ENCODE data around the gene LCAT. TPM values are rescaled to one million over a fixed set of nuclear protein-coding genes. Genes with fewer than 3 reads are reported as not detected.

Gene LCAT
- total and polyA plus RNA-seq, 9 of the 15 experiments (the other 6 are each of a cell fraction or from before 2014, with no cell fraction given), result 0.46 to 21.0 (median 5.0) TPM

DNA sequence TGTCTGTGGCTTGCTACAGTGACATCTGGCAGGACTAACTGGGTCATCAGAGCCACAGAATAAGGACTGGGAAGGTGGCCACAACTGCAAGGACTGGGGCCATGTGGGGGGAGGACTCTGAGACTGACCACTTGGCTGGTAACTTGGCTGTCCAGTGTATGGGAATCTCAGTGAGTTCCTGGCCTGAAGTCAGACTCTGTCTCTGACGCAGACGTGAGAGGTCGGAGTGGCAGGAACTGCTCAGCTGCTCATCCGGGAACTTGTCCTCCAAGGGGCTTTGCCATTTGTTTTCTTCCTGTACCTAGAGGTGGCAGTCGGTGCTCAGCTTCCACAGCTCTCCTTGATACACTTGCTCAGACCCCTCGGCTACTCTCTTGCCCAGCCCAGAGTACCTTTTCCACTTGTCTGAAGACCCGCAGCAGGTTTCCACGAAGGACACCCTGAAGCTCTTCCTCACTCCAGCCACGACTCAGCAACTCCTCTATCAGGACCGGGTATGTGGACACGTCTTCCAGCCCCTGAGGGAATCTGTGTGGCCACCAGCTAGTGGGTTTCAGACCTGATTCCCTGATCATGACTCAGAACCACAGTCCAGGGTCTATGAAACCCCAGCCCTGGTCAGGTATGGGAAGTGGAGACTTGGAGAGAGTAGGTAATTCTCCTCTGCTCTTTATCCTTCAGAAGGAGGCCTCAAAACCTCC lies 43.7 kb upstream of the LCAT start (continued):
- TF ChIP-seq, protein P1, sequence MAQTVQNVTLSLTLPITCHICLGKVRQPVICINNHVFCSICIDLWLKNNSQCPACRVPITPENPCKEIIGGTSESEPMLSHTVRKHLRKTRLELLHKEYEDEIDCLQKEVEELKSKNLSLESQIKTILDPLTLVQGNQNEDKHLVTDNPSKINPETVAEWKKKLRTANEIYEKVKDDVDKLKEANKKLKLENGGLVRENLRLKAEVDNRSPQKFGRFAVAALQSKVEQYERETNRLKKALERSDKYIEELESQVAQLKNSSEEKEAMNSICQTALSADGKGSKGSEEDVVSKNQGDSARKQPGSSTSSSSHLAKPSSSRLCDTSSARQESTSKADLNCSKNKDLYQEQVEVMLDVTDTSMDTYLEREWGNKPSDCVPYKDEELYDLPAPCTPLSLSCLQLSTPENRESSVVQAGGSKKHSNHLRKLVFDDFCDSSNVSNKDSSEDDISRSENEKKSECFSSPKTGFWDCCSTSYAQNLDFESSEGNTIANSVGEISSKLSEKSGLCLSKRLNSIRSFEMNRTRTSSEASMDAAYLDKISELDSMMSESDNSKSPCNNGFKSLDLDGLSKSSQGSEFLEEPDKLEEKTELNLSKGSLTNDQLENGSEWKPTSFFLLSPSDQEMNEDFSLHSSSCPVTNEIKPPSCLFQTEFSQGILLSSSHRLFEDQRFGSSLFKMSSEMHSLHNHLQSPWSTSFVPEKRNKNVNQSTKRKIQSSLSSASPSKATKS (CRISPR knock-in tag; IDR thresholded peaks at IDR 0.05), result no peak

DNA sequence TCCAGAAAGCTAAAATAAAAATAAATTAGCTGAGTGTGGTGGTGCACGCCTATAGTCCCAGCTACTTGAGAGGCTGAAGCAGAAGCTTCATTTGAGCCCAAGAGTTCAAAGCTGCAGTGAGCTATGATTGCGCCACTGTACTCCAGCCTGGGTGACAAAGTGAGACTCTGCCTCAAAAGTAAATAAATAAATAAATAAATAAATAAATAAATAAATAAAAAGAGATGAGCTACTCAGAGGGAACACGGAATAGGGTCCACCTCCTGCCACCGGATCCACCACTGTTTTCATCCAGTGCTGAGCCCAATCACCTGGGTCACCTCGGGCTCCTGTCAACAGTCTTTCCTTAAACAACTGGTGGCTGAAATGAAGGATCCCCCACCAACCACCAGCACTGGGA lies 43.0 kb upstream of the LCAT start:
- ChIA-PET POLR2A (interaction anchor here (0.7 to 1.5 kb wide), 2 partner anchors 35 to 44 kb away, joined by 3 to 5 read pairs; partner anchors contain the start of genes DDX28 and DUS2), CTCF (ENCODE audit: low intra/inter-chr PET ratio) (no interaction called here)
- FAIRE-seq (no peak), ATAC-seq (no peak), DNase-seq (ENCODE audit: extremely low read depth in 1 of 4, low spot score in 3 of 4) (no peak)
- H3K9ac ChIP-seq (ENCODE audit: insufficient read depth in 1 of 2, low read depth in 2 of 2, low read length in 2 of 2), result no peak overlapping the region; a peak in 1 of 4 replicates
- H3K9me1 ChIP-seq (ENCODE audit: control insufficient read depth, insufficient read depth, low read length), result no peaks in the 10 kb centered on the region
- H3K27me3 ChIP-seq (ENCODE audit: control insufficient read depth in 2 of 2, insufficient read depth in 2 of 2, low read length in 2 of 2), result no peaks in the 10 kb centered on the region
- H3K4me1 ChIP-seq (replicated peaks in 1 of 2; ENCODE audit: control insufficient read depth in 2 of 2, insufficient read depth in 2 of 2, low read length in 2 of 2), result peaks cover 19 to 20% of the 10 kb centered on the region in 2 experiments
- H3K27ac ChIP-seq (ENCODE audit: extremely low read depth, low read depth, low read length), result no peak overlapping the region
- H3K4me3 ChIP-seq, result no peak overlapping the region
- H2AFZ ChIP-seq (ENCODE audit: low read depth, low read length), result peak overlapping the region; percentile 79
- 59% methylated on average over 5 of the region's 5 CpGs for WGBS (ENCODE audit: insufficient coverage, low coverage, missing lambda C conversion rate)
- H3K9me3 ChIP-seq (replicated peaks; ENCODE audit: control insufficient read depth, insufficient read depth, low read depth, low read length), result no peaks in the 10 kb centered on the region
- no peaks in the 10 kb centered on the region for H3K79me2 ChIP-seq (ENCODE audit: control insufficient read depth, insufficient read depth, low read length)
- H3K36me3 ChIP-seq (ENCODE audit: control insufficient read depth, insufficient read depth, low read length), result no peaks in the 10 kb centered on the region
- in situ Hi-C loops (cut with MboI), result no loop called here
- TF ChIP-seq EZH2 (IDR thresholded peaks at IDR 0.05; ENCODE audit: borderline replicate concordance, low read depth, low read length) (no peak), HNRNPL (IDR thresholded peaks at IDR 0.05; ENCODE audit: low read depth, low read length) (no peak), MBD2 (IDR thresholded peaks at IDR 0.05; ENCODE audit: borderline replicate concordance, low read depth) (no peak)
- intact Hi-C loops (cut with micrococcal nuclease), result no loop called here
- no peaks in the 10 kb centered on the region for H4K20me1 ChIP-seq (replicated peaks; ENCODE audit: control insufficient read depth, insufficient read depth, low read length)
- no peak overlapping the region for H3K4me2 ChIP-seq (ENCODE audit: insufficient read depth, low read length)
- BruUV-seq (replicated peaks), result no TSS peak
